T-helper 1 cell treated with Interleukin-12 subunit alpha and Interleukin-12 subunit beta and Interleukin-4 antibody, amounts not matched to agents 30 μg/mL and 1 μg/mL, for 36 hours (primary cell): ENCODE data around the gene FHIT.
"Not testable (repeated sequence)": the region's sequence is repeated elsewhere in the genome, so short reads cannot be mapped to it uniquely, and the experiment has no call there.

Experiments
- H3K27ac Mint-ChIP-seq: one replicate; pipeline ENCODE4 v1.8.0; 2021; ENCODE audit warnings: mild to moderate bottlenecking, mixed read lengths
- H3K27me3 Mint-ChIP-seq: one replicate; pipeline ENCODE4 v1.8.0; 2021; ENCODE audit warnings: low read depth, mixed read lengths
- H3K36me3 Mint-ChIP-seq: one replicate; pipeline ENCODE4 v1.8.0; 2021; ENCODE audit warnings: low read depth, mixed read lengths
- H3K4me1 Mint-ChIP-seq: one replicate; pipeline ENCODE4 v1.8.0; 2021; ENCODE audit warnings: low read depth, mixed read lengths
- H3K4me3 Mint-ChIP-seq: one replicate; pipeline ENCODE4 v1.8.0; 2021; ENCODE audit warnings: mild to moderate bottlenecking, moderate library complexity, mixed read lengths
- H3K9me3 Mint-ChIP-seq: one replicate; pipeline ENCODE4 v1.8.0; 2021; ENCODE audit warnings: mixed read lengths

FHIT gene

GRCh38 chr3:61090389-61091169 is 160.7 kb downstream of the FHIT start:
- H3K36me3 Mint-ChIP-seq, result no peaks in the 10 kb centered on the region
- no peaks in the 10 kb centered on the region for H3K27me3 Mint-ChIP-seq
- no peak overlapping the region for H3K27ac Mint-ChIP-seq
- H3K9me3 Mint-ChIP-seq, result no peaks in the 10 kb centered on the region
- H3K4me1 Mint-ChIP-seq, result no peaks in the 10 kb centered on the region
- no peak overlapping the region for H3K4me3 Mint-ChIP-seq

- no peaks in the 10 kb centered on the region for H3K4me1 Mint-ChIP-seq
- H3K4me3 Mint-ChIP-seq, result no peak overlapping the region
- H3K9me3 Mint-ChIP-seq, result no peaks in the 10 kb centered on the region
- H3K36me3 Mint-ChIP-seq, result no peaks in the 10 kb centered on the region
- H3K27ac Mint-ChIP-seq, result no peak overlapping the region
- no peaks in the 10 kb centered on the region for H3K27me3 Mint-ChIP-seq
These were observed 163.8 kb downstream of the FHIT start for GRCh38 chr3:61087465-61087864.

- Mint-ChIP-seq H3K4me3 (no peak overlapping the region), H3K36me3 (no peaks in the 10 kb centered on the region), H3K27me3 (no peaks in the 10 kb centered on the region), H3K27ac (no peak overlapping the region), H3K9me3 (no peaks in the 10 kb centered on the region), H3K4me1 (no peaks in the 10 kb centered on the region)
These were observed 169.7 kb downstream of the FHIT start for GRCh38 chr3:61081554-61081953.

- no peak overlapping the region for H3K4me3 Mint-ChIP-seq
- no peaks in the 10 kb centered on the region for H3K9me3 Mint-ChIP-seq
These were observed 170.4 kb downstream of the FHIT start for GRCh38 chr3:61080737-61081445.

GRCh38 chr3:61078048-61078752 is 173.1 kb downstream of the FHIT start:
- Mint-ChIP-seq H3K36me3 (no peaks in the 10 kb centered on the region), H3K27me3 (no peaks in the 10 kb centered on the region), H3K9me3 (no peaks in the 10 kb centered on the region), H3K27ac (no peak overlapping the region), H3K4me1 (no peaks in the 10 kb centered on the region), H3K4me3 (no peak overlapping the region)

More at GRCh38 chr3:61080737-61081445, 170.4 kb downstream of the FHIT start:
- no peaks in the 10 kb centered on the region for H3K27me3 Mint-ChIP-seq
- no peak overlapping the region for H3K27ac Mint-ChIP-seq
- H3K36me3 Mint-ChIP-seq, result no peaks in the 10 kb centered on the region
- H3K4me1 Mint-ChIP-seq, result no peaks in the 10 kb centered on the region

- Mint-ChIP-seq H3K9me3 (no peaks in the 10 kb centered on the region), H3K4me3 (no peak overlapping the region), H3K36me3 (no peaks in the 10 kb centered on the region)
These were observed 173.7 kb downstream of the FHIT start for GRCh38 chr3:61077551-61077950.

GRCh38 chr3:61074783-61075182 is 176.5 kb downstream of the FHIT start:
- Mint-ChIP-seq H3K4me1 (no peaks in the 10 kb centered on the region), H3K9me3 (no peaks in the 10 kb centered on the region), H3K36me3 (no peaks in the 10 kb centered on the region), H3K4me3 (no peak overlapping the region), H3K27ac (no peak overlapping the region), H3K27me3 (no peaks in the 10 kb centered on the region)

More at GRCh38 chr3:61077551-61077950, 173.7 kb downstream of the FHIT start:
- H3K4me1 Mint-ChIP-seq, result no peaks in the 10 kb centered on the region
- no peaks in the 10 kb centered on the region for H3K27me3 Mint-ChIP-seq
- no peak overlapping the region for H3K27ac Mint-ChIP-seq

- no peaks in the 10 kb centered on the region for H3K27me3 Mint-ChIP-seq
- no peaks in the 10 kb centered on the region for H3K36me3 Mint-ChIP-seq
- H3K4me1 Mint-ChIP-seq, result no peaks in the 10 kb centered on the region
- H3K9me3 Mint-ChIP-seq, result no peaks in the 10 kb centered on the region
- no peak overlapping the region for H3K27ac Mint-ChIP-seq
- H3K4me3 Mint-ChIP-seq, result no peak overlapping the region
These were observed 177.6 kb downstream of the FHIT start for GRCh38 chr3:61073566-61074165.

- Mint-ChIP-seq H3K4me3 (no peak overlapping the region), H3K4me1 (peaks cover 3% of the 10 kb centered on the region), H3K36me3 (no peaks in the 10 kb centered on the region), H3K27me3 (no peaks in the 10 kb centered on the region), H3K27ac (no peak overlapping the region), H3K9me3 (peaks cover 3% of the 10 kb centered on the region)
These were observed 183.2 kb downstream of the FHIT start for GRCh38 chr3:61068084-61068483.

GRCh38 chr3:61066800-61067199 is 184.5 kb downstream of the FHIT start:
- no peak overlapping the region for H3K4me3 Mint-ChIP-seq
- H3K9me3 Mint-ChIP-seq, result peaks cover 3% of the 10 kb centered on the region
- no peaks in the 10 kb centered on the region for H3K27me3 Mint-ChIP-seq
- H3K27ac Mint-ChIP-seq, result no peak overlapping the region
- H3K36me3 Mint-ChIP-seq, result no peaks in the 10 kb centered on the region
- H3K4me1 Mint-ChIP-seq, result peaks cover 3% of the 10 kb centered on the region

- not testable (repeated sequence) for H3K27ac Mint-ChIP-seq, H3K4me1 Mint-ChIP-seq, H3K36me3 Mint-ChIP-seq, H3K4me3 Mint-ChIP-seq, H3K27me3 Mint-ChIP-seq, H3K9me3 Mint-ChIP-seq
These were observed 185.0 kb downstream of the FHIT start for GRCh38 chr3:61066222-61066621.

GRCh38 chr3:61065451-61066011 is 185.7 kb downstream of the FHIT start:
- Mint-ChIP-seq H3K9me3 (peaks cover 3% of the 10 kb centered on the region), H3K4me1 (peaks cover 8% of the 10 kb centered on the region), H3K27ac (no peak overlapping the region), H3K4me3 (no peak overlapping the region), H3K36me3 (no peaks in the 10 kb centered on the region), H3K27me3 (no peaks in the 10 kb centered on the region)

GRCh38 chr3:61061092-61061723 is 190.0 kb downstream of the FHIT start:
- H3K9me3 Mint-ChIP-seq, result peaks cover 3% of the 10 kb centered on the region
- no peaks in the 10 kb centered on the region for H3K36me3 Mint-ChIP-seq
- H3K4me3 Mint-ChIP-seq, result no peak overlapping the region

GRCh38 chr3:61060411-61060861 is 190.8 kb downstream of the FHIT start:
- Mint-ChIP-seq H3K27me3 (no peaks in the 10 kb centered on the region), H3K36me3 (no peaks in the 10 kb centered on the region), H3K27ac (no peak overlapping the region)

More at GRCh38 chr3:61061092-61061723, 190.0 kb downstream of the FHIT start:
- peaks cover 8% of the 10 kb centered on the region for H3K4me1 Mint-ChIP-seq
- no peaks in the 10 kb centered on the region for H3K27me3 Mint-ChIP-seq
- H3K27ac Mint-ChIP-seq, result no peak overlapping the region

More at GRCh38 chr3:61060411-61060861, 190.8 kb downstream of the FHIT start:
- Mint-ChIP-seq H3K4me1 (peaks cover 8% of the 10 kb centered on the region), H3K4me3 (no peak overlapping the region), H3K9me3 (peaks cover 3% of the 10 kb centered on the region)
